ENCODE measurements around the gene FBXO22.
A peak's percentile ranks its signal among the peaks of the same experiment; 100 is the strongest.

The FBXO22 gene

DNA sequence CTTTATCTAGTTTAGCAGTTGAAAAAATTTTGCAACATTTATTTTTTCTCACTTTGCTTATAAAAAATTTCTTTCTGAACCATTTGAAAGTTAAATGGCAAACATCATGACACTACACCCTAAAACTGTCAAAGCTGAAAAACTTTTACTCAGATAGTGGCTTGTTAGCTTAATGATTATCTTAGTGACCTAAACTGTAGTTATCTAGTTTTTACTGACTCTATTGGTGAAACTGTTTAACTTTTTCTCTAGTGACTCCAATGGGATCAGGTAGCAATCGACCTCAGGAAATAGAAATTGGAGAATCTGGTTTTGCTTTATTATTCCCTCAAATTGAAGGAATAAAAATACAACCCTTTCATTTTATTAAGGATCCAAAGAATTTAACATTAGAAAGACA lies 13.3 kb downstream of the FBXO22 start:
- TF ChIP-seq, protein P1, sequence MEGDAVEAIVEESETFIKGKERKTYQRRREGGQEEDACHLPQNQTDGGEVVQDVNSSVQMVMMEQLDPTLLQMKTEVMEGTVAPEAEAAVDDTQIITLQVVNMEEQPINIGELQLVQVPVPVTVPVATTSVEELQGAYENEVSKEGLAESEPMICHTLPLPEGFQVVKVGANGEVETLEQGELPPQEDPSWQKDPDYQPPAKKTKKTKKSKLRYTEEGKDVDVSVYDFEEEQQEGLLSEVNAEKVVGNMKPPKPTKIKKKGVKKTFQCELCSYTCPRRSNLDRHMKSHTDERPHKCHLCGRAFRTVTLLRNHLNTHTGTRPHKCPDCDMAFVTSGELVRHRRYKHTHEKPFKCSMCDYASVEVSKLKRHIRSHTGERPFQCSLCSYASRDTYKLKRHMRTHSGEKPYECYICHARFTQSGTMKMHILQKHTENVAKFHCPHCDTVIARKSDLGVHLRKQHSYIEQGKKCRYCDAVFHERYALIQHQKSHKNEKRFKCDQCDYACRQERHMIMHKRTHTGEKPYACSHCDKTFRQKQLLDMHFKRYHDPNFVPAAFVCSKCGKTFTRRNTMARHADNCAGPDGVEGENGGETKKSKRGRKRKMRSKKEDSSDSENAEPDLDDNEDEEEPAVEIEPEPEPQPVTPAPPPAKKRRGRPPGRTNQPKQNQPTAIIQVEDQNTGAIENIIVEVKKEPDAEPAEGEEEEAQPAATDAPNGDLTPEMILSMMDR (IDR thresholded peaks at IDR 0.05; ENCODE audit: low read depth, low read length) = no peak
- no peak overlapping the region for H3K4me3 ChIP-seq (replicated peaks in 1 of 2; ENCODE audit: low read depth in 2 of 2, low read length in 2 of 2)
- DNase-seq (ENCODE audit: low read depth in 2 of 2) = no peak

DNA sequence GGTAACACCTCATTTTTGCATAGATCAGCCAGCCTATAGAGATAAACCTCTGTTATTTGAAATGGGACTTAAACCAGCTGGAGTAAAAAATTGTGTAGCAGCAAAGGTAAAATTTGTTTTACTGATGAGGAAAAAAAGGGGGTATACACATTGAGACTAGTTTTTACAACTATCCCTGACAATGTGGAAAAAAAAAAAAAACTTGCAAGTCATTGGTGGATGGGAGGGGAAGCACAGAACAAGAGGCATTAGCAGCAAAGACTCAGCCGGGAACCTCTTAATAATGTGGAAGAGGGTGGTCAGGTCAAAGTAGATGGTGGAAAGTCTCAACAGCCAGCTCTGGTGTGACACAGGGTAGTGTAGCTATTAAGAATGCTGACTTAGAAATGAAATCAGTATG lies 14.5 kb downstream of the FBXO22 start:
- no peak overlapping the region for H3K4me3 ChIP-seq (replicated peaks in 1 of 2; ENCODE audit: low read depth in 2 of 2, low read length in 2 of 2)
- DNase-seq (ENCODE audit: low read depth in 2 of 2) = no peak
- TF ChIP-seq, protein P1 (IDR thresholded peaks at IDR 0.05; ENCODE audit: low read depth, low read length) = no peak

DNA sequence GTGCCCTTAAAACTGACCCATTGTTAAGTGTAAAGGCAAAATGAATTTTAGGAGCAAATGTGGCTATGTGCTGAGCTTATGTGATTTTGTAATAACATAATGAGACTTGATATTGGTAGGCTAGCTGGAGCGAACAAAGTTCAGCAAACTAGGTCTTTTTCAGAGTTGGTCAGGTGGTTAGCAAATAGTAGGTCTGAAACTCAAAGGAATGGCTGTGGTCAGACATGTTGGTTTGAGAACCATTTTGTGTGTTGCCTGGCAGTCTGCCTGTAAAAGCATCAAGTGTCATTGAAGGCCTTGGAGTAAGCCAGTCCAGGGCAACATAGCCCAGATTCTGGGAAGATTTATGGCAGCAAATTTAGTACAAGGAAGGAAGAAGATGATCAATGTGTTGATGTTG lies 16.4 kb downstream of the FBXO22 start:
- DNase-seq (ENCODE audit: low read depth in 2 of 2) = peak in 1 of 2 donors; percentile 17
- H3K4me3 ChIP-seq (replicated peaks in 1 of 2; ENCODE audit: low read depth in 2 of 2, low read length in 2 of 2) = no peak overlapping the region
- TF ChIP-seq, protein P1 (IDR thresholded peaks at IDR 0.05; ENCODE audit: low read depth, low read length) = no peak

DNA sequence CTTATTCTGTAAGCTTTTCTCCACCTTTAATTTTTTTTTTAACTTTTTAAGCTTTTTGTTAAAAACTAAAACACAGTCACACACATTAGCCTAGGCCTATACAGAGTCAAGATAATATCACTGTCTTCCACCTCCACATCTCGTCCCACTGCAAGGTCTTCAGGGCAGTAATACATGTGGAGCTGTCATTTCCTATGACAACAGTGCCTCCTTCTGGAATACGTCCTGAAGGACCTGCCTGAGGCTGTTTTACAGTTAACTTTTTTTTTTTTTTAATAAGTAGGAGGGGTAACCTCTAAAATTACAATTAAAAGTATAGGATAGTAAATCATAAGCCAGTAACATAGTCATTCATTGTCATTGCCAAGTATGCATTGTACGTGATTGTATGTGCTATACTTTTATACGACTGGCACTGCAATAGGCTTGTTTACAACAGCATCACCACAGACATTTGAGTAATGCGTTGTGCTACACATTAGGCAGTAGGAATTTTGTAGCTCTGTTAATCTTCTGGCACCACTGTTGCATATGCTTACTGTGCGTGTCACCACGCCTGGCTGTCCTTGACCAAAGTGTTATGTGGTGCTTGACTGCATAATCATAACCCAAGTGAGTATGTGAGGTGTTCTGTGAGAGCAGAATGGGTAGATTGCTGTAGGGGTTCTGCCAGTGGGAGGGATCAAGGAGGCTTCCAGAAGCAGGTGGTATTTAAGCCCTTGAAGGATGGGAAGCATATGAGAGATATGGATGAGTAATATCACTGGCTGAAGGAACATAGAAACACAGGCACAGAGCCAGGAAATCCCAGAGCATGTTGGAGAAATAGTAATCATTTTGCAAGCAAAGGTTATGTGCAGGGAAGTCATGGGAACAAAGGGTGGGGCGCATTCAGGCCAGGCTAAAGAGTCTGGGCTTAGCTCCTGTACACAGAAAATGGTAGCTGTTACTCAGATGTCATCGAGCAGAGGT lies 18.3 kb downstream of the FBXO22 start:
- TF ChIP-seq, protein P1 (IDR thresholded peaks at IDR 0.05; ENCODE audit: low read depth, low read length) = peak; percentile 48
- no peak overlapping the region for H3K4me3 ChIP-seq (replicated peaks in 1 of 2; ENCODE audit: low read depth in 2 of 2, low read length in 2 of 2)
- DNase-seq (ENCODE audit: low read depth in 2 of 2) = peak; percentile 85 to 88

DNA sequence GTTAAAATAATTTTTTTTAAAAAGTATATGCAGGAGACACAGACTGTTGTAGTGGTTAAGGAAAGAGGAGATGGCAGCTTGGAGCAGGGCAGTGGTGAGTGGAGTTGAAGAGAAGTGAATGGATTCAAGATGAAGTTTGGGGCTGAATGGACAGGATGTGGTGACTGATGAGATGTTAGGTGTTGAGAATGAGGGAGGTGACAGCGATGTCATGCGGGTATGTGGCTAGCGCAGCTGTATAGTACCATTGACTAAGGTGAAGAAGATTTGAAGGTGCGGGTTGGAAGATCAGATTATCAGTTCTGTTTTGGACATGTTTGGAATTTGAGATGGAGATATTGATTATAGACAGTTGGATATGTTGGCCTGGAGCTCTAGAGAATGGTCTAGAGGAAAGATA lies 20.1 kb downstream of the FBXO22 start:
- H3K4me3 ChIP-seq (replicated peaks in 1 of 2; ENCODE audit: low read depth in 2 of 2, low read length in 2 of 2) = no peak overlapping the region
- no peak for DNase-seq (ENCODE audit: low read depth in 2 of 2)

DNA sequence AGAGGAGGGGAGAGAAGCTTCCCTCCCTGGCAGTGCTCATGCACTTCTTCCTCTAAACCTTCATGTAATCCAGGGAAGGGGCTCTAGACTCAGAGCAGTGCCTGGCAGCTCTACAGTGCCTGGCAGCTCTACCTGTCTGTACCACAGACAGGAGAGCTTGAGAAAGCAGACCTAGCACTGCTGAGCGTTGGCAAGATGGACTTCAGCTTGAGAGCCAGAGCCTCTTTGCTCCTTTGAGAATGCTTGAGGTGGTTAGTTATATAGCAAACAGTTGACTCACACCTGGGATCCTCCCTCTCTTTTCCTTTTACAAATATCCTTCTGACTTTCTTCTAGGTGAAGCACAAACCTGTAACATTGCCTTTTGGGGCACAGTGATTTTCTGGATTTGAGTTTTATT lies 20.9 kb downstream of the FBXO22 start:
- TF ChIP-seq, protein P1 (IDR thresholded peaks at IDR 0.05; ENCODE audit: low read depth, low read length) = no peak
- no peak overlapping the region for H3K4me3 ChIP-seq (replicated peaks in 1 of 2; ENCODE audit: low read depth in 2 of 2, low read length in 2 of 2)
- DNase-seq (ENCODE audit: low read depth in 2 of 2) = no peak

More for the DNA sequence above, 20.1 kb downstream of the FBXO22 start:
- TF ChIP-seq, protein P1 (IDR thresholded peaks at IDR 0.05; ENCODE audit: low read depth, low read length) = no peak

All from cardiac fibroblast (primary cell).